ENCODE data around the gene ZFPM1. TPM values are rescaled to one million over a fixed set of nuclear protein-coding genes. Genes with fewer than 3 reads are reported as not detected.

ZFPM1 gene
- total RNA-seq, 1 donor from 2014 or later: 0.79 TPM

DNA sequence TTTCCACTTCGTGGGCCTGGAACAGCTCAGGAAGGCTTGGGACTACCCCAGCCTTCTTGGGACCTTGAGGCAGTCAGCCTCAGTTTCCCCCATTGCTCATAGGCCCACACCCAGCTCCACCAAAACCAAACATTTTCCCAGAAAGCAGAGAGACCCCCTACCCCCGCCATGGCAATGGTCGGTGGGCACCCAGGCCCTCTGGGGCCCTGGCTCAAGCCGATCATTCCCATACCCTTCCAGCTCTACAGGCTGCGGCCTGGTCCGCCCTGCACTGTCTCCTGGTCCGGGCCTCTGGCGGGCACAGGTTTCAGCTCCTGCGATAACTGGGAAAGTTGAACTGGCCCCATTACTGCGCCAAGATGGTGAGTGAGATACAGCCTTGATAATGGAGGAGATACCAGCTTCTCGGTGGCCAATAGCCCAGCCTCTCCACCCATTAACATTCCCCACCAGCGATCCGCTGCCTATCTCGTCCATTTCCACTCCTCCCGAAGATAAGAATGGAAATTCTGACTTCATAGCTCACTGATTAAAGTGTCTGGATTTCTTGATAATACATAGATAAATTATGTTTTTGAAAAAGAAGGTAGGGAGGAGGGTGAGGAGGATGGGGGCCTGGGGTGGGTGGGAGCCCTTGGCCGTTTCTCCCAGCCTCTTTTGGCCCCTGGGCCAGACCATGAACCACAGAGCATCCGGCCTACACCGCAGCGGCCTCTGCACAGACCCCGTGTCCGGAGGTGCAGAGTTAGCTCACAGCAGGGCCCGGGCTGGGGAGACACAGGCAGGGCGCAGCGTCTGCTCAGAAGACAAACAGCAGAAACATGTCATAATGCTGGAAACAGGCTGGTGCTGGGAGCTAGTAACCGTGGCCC lies 11.6 kb downstream of the ZFPM1 start:
- TF ChIP-seq, protein P1, sequence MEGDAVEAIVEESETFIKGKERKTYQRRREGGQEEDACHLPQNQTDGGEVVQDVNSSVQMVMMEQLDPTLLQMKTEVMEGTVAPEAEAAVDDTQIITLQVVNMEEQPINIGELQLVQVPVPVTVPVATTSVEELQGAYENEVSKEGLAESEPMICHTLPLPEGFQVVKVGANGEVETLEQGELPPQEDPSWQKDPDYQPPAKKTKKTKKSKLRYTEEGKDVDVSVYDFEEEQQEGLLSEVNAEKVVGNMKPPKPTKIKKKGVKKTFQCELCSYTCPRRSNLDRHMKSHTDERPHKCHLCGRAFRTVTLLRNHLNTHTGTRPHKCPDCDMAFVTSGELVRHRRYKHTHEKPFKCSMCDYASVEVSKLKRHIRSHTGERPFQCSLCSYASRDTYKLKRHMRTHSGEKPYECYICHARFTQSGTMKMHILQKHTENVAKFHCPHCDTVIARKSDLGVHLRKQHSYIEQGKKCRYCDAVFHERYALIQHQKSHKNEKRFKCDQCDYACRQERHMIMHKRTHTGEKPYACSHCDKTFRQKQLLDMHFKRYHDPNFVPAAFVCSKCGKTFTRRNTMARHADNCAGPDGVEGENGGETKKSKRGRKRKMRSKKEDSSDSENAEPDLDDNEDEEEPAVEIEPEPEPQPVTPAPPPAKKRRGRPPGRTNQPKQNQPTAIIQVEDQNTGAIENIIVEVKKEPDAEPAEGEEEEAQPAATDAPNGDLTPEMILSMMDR (IDR thresholded peaks at IDR 0.05; ENCODE audit: insufficient read depth, low read length, severe bottlenecking): no peak
- no peak for FAIRE-seq
- no peaks in the 10 kb centered on the region for H3K27me3 ChIP-seq (ENCODE audit: control insufficient read depth, insufficient read depth, low read length)

DNA sequence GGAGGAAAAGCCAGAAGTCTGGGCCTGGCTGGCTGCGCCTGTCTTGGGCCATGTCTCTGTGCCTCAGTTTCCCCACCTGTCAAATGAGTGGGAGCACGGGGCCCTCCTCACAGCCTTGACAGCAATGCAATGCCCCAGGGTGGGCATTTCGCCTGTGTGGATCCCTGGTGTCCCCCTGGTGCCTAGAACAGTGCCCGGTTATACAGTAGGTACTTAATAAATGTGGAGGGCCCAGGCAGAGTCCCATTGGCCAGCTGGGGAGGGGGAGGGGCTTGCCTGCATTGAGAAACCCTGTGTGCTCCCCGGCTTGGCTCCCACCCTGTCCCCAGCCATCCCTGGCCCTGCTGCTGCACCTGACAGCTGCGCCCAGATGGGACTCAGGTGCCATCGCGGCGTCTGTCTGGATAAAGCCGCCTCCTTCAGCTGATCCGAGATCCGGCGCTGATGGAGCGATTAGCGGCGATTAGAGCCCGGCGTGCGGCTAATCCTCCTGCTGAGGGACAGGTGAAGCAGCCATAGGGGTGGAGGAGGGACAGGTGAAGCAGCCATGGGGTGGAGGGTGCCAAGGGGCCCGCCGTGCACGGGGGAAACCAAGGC lies 12.4 kb downstream of the ZFPM1 start:
- DNase-seq (ENCODE audit: low read depth) (no peak), FAIRE-seq (no peak)
- TF ChIP-seq, protein P1 (IDR thresholded peaks at IDR 0.05; ENCODE audit: insufficient read depth, low read length, severe bottlenecking): no peak
- H3K36me3 ChIP-seq (ENCODE audit: control insufficient read depth, insufficient read depth, low read length): no peaks in the 10 kb centered on the region
- H3K27me3 ChIP-seq (ENCODE audit: control insufficient read depth, insufficient read depth, low read length): no peaks in the 10 kb centered on the region
- no peak overlapping the region for H3K4me3 ChIP-seq (ENCODE audit: low read depth, low read length)

More for the DNA sequence above, 11.6 kb downstream of the ZFPM1 start:
- no peak for DNase-seq (ENCODE audit: low read depth)
- Histone ChIP-seq H3K4me3 (ENCODE audit: low read depth, low read length) (no peak overlapping the region), H3K36me3 (ENCODE audit: control insufficient read depth, insufficient read depth, low read length) (no peaks in the 10 kb centered on the region)

DNA sequence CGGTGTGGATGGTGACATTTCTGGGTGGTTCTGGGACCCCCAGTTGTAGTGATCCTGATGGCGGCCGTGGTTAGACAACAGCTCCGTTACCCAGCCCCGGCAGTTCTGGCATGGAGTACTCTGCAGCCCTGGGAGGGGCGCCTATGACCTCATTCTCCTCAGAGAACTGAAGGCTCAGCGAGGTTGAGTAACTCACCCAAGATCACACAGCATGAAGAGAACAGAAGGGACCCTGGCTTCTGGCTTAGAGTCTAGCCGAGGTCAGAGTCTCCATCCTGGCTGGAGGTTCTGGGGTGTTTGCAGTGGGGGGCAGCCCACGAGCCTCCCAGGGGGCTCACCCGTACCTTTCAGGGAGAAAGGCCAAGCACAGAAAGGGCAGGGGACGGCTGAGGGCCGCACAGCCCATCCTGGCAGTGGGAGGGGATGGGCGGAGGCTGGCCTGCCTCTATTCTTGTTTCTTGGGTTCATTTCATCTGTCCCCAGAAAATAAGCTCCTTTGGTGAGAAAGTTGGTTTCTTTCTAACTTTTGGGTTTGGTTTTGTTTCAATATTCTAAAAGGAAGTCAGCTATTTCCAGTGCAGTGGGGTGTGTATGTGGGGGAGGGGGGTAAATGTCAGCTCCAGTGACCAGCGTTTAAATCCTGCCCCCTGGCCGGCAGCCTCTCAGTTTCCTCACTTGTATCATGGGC lies 13.2 kb downstream of the ZFPM1 start:
- no peak overlapping the region for H3K4me3 ChIP-seq (ENCODE audit: low read depth, low read length)
- TF ChIP-seq, protein P1 (IDR thresholded peaks at IDR 0.05; ENCODE audit: insufficient read depth, low read length, severe bottlenecking): no peak
- H3K36me3 ChIP-seq (ENCODE audit: control insufficient read depth, insufficient read depth, low read length): no peaks in the 10 kb centered on the region
- no peak for FAIRE-seq
- H3K27me3 ChIP-seq (ENCODE audit: control insufficient read depth, insufficient read depth, low read length): no peaks in the 10 kb centered on the region
- no peak for DNase-seq (ENCODE audit: low read depth)

DNA sequence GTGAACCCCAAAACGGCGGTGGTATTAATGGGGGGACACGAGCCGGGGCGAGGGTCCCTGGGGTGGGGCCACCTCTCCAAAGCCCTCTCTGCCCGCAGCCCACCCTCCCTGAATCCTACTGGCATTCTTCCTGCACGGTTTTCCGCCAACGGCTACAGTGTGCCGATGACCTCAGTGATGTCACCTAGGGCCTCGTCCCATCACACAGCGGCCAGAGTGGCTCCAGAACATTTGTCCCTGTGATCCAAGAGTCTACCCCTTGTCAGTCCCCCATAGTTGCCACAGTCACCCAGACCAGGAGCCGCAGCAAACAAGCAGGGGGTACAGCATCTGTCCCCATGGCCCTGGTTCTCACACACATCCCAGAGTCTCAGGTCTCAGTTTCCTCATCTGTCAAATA lies 13.9 kb downstream of the ZFPM1 start:
- no peaks in the 10 kb centered on the region for H3K36me3 ChIP-seq (ENCODE audit: control insufficient read depth, insufficient read depth, low read length)
- TF ChIP-seq, protein P1 (IDR thresholded peaks at IDR 0.05; ENCODE audit: insufficient read depth, low read length, severe bottlenecking): no peak
- H3K4me3 ChIP-seq (ENCODE audit: low read depth, low read length): no peak overlapping the region
- H3K27me3 ChIP-seq (ENCODE audit: control insufficient read depth, insufficient read depth, low read length): no peaks in the 10 kb centered on the region
- DNase-seq (ENCODE audit: low read depth) (no peak), FAIRE-seq (no peak)

DNA sequence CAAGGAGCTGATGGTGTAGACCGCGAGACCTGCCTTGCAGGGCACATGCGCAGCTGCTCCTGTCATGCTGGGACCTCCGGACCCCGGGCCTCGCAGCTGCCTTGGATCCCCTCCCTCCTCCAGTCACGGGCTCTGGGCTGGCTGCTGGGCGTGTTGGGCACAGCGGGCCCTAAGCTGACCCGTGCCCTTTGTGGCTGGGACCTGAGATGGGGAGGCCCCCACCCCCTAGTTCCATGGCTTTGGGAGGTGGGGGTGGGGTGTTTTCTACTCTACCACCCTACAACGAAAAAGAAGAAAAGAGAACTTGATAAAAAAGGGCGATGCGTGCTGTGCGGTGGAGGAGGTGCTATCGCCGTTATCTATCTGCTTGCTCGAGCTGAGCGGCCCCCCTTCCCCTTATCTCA lies 14.5 kb downstream of the ZFPM1 start:
- FAIRE-seq (no peak), DNase-seq (ENCODE audit: low read depth) (no peak)
- Histone ChIP-seq H3K36me3 (ENCODE audit: control insufficient read depth, insufficient read depth, low read length) (no peaks in the 10 kb centered on the region), H3K4me3 (ENCODE audit: low read depth, low read length) (no peak overlapping the region), H3K27me3 (ENCODE audit: control insufficient read depth, insufficient read depth, low read length) (no peaks in the 10 kb centered on the region)
- TF ChIP-seq, protein P1 (IDR thresholded peaks at IDR 0.05; ENCODE audit: insufficient read depth, low read length, severe bottlenecking): no peak

All from bronchial epithelial cell (primary cell).